Liver (tissue), 9 donors: Measurements from ENCODE around the gene ARHGAP6. TPM values are rescaled to one million over a fixed set of nuclear protein-coding genes. Genes with fewer than 3 reads are reported as not detected.

Experiments
- DNase-seq: peaks from one replicate; pipeline ENCODE4 v3.0.0-alpha.2; 2017; ENCODE audit warnings: low spot score
- H3K27ac ChIP-seq, 2 donors: one replicate each; pipeline ENCODE4 v1.7.0; 2013; ENCODE audit warnings: inconsistent platforms in 2 of 2, low read length in 2 of 2, control low read depth in 1 of 2, low read depth in 1 of 2, mild to moderate bottlenecking in 1 of 2
- H3K27me3 ChIP-seq, 4 donors: one replicate each; pipeline versions ENCODE4 v1.6.1 to v1.7.0; 2013; ENCODE audit warnings: low read length in 3 of 4, inconsistent platforms in 1 of 4, mild to moderate bottlenecking in 1 of 4, moderate library complexity in 1 of 4; ENCODE audit not compliant: control insufficient read depth in 4 of 4, insufficient read depth in 4 of 4
- H3K36me3 ChIP-seq, 4 donors: one replicate each; pipeline versions ENCODE4 v1.6.1 to v1.7.0; 2013; ENCODE audit warnings: low read length in 3 of 4, mild to moderate bottlenecking in 3 of 4, low read depth in 1 of 4, moderate library complexity in 1 of 4; ENCODE audit not compliant: control insufficient read depth in 4 of 4, insufficient read depth in 3 of 4
- H3K4me1 ChIP-seq, 4 donors: one replicate each; pipeline versions ENCODE4 v1.6.1 to v1.7.0; 2013; ENCODE audit warnings: low read length in 3 of 4, mild to moderate bottlenecking in 3 of 4, moderate library complexity in 1 of 4; ENCODE audit not compliant: control insufficient read depth in 4 of 4, insufficient read depth in 4 of 4
- H3K4me3 ChIP-seq, 3 donors: one replicate each; pipeline versions ENCODE4 v1.6.1 to v1.7.0; 2013; ENCODE audit warnings: low read length in 3 of 3, control low read depth in 1 of 3, low read depth in 1 of 3, mild to moderate bottlenecking in 1 of 3
- H3K9ac ChIP-seq, 2 donors: one replicate each; pipeline ENCODE4 v1.7.0; 2013; ENCODE audit warnings: low read length in 2 of 2, mild to moderate bottlenecking in 2 of 2, moderate library complexity in 2 of 2, control low read depth in 1 of 2, low read depth in 1 of 2
- H3K9me3 ChIP-seq, 4 donors: one replicate each; pipeline versions ENCODE4 v1.6.1 to v1.7.0; 2013; ENCODE audit warnings: low read length in 3 of 4; ENCODE audit not compliant: control insufficient read depth in 4 of 4
- ATF3 ChIP-seq: IDR thresholded peaks from 2 replicates; pipeline ENCODE4 v1.6.1; 2016; ENCODE audit warnings: antibody characterized with exemption
- CTCF ChIP-seq: fragments of 150-350 bp; IDR thresholded peaks from 2 replicates; pipeline ENCODE4 v1.5.1; 2017; ENCODE audit warnings: improper control_type of control experiment, low read depth, low read length; ENCODE audit not compliant: missing input control
- EGR1 ChIP-seq, 2 donors: IDR thresholded peaks; 2 replicates each; pipeline ENCODE4 v1.6.1; 2016 to 2018; ENCODE audit warnings: antibody characterized with exemption in 2 of 2, low read depth in 2 of 2
- FOXA1 ChIP-seq: IDR thresholded peaks from 2 replicates; pipeline ENCODE4 v1.6.1; 2016; ENCODE audit warnings: antibody characterized with exemption
- FOXA2 ChIP-seq: IDR thresholded peaks from 2 replicates; pipeline ENCODE4 v1.6.1; 2016; ENCODE audit warnings: antibody characterized with exemption
- GABPA ChIP-seq, 2 donors: IDR thresholded peaks in 1 of 2; conservative IDR thresholded peaks in 1 of 2; 2 replicates each; pipeline ENCODE4 v1.6.1; 2016; ENCODE audit warnings: antibody characterized with exemption in 2 of 2, mild to moderate bottlenecking in 1 of 2, moderate library complexity in 1 of 2
- HNF4A ChIP-seq, 2 donors: conservative IDR thresholded peaks; 2 replicates each; pipeline ENCODE4 v1.6.1; 2016; ENCODE audit warnings: antibody characterized with exemption in 2 of 2, mild to moderate bottlenecking in 2 of 2
- HNF4G ChIP-seq: IDR thresholded peaks from 2 replicates; pipeline ENCODE4 v1.6.1; 2016; ENCODE audit warnings: antibody characterized with exemption
- JUND ChIP-seq, 2 donors: IDR thresholded peaks; 2 replicates each; pipeline ENCODE4 v1.6.1; 2016; ENCODE audit warnings: antibody characterized with exemption in 2 of 2
- MAX ChIP-seq: IDR thresholded peaks from 2 replicates; pipeline ENCODE4 v1.6.1; 2016; ENCODE audit warnings: antibody characterized with exemption
- NR2F2 ChIP-seq: IDR thresholded peaks from 2 replicates; pipeline ENCODE4 v1.6.1; 2016; ENCODE audit warnings: antibody characterized with exemption
- RAD21 ChIP-seq, 2 donors: IDR thresholded peaks; 2 replicates each; pipeline ENCODE4 v1.6.1; 2016; ENCODE audit warnings: antibody characterized with exemption in 2 of 2, mild to moderate bottlenecking in 2 of 2
- REST ChIP-seq: IDR thresholded peaks from 2 replicates; pipeline ENCODE4 v1.6.1; 2016; ENCODE audit warnings: antibody characterized with exemption, mild to moderate bottlenecking
- RXRA ChIP-seq, 2 donors: IDR thresholded peaks; 2 replicates each; pipeline ENCODE4 v1.6.1; 2017 to 2018; ENCODE audit warnings: antibody characterized with exemption in 2 of 2, mild to moderate bottlenecking in 1 of 2
- SP1 ChIP-seq: IDR thresholded peaks from 2 replicates; pipeline ENCODE4 v1.6.1; 2018; ENCODE audit warnings: antibody characterized with exemption, mild to moderate bottlenecking
- TAF1 ChIP-seq: conservative IDR thresholded peaks from 2 replicates; pipeline ENCODE4 v1.6.1; 2016; ENCODE audit warnings: antibody characterized with exemption, mild to moderate bottlenecking
- YY1 ChIP-seq: IDR thresholded peaks from 2 replicates; pipeline ENCODE4 v1.6.1; 2016; ENCODE audit warnings: antibody characterized with exemption, mild to moderate bottlenecking
- ZBTB33 ChIP-seq: IDR thresholded peaks from 2 replicates; pipeline ENCODE4 v1.6.1; 2016; ENCODE audit warnings: antibody characterized with exemption
- WGBS: extraction: QIAGEN DNeasy Blood & Tissue Kit; methylation state at CpG from one replicate; pipeline ENCODE4 v1.1.7; 2013; 5-methylcytosine and 5-hydroxymethylcytosine counted together
- polyA plus RNA-seq, 2 donors: library from polyadenylated mRNA; stranded (reverse) in 1 of 2; unstranded in 1 of 2; fragments of 200-250 nt in 1 of 2; fragments of >200 nt in 1 of 2; fragmentation: Nextera tagmentation in 1 of 2; extraction: Ambion mirVana in 1 of 2; gene quantifications; one replicate each; pipeline versions ENCODE4 v1.2.1 to v1.2.3, GENCODE V29; 2013 to 2015
- total RNA-seq, 2 donors: library from RNA; depleted of rRNA; stranded (reverse); fragments of >200 nt; gene quantifications; one replicate each; pipeline ENCODE4 v1.2.3, GENCODE V29; 2014
- donor health status: healthy.
- donor health status: healthy.
- donor health status: healthy.
- donor health status: healthy.
- donor health status: healthy.

The ARHGAP6 gene
- total and polyA plus RNA-seq, 4 donors = 0.10 to 2.2 (median 0.65) TPM

GRCh38 chrX:11472879-11473278 is 192.8 kb downstream of the ARHGAP6 start:
- TF ChIP-seq MAX (no peak), HNF4G (no peak), HNF4A (conservative IDR thresholded peaks at IDR 0.05) (no peak), EGR1 (IDR thresholded peaks at IDR 0.05; ENCODE audit: low read depth in 2 of 2) (no peak), REST (no peak), JUND (IDR thresholded peaks at IDR 0.05) (no peak), RXRA (IDR thresholded peaks at IDR 0.05) (no peak), FOXA1 (no peak), SP1 (no peak), YY1 (no peak), CTCF (no peak), TAF1 (no peak), GABPA (IDR thresholded peaks at IDR 0.05 in 1 of 2, conservative IDR thresholded peaks at IDR 0.05 in 1 of 2) (no peak), ATF3 (no peak), NR2F2 (no peak), ZBTB33 (no peak), RAD21 (IDR thresholded peaks at IDR 0.05) (no peak), FOXA2 (no peak)
- WGBS = 89% methylated on average over 3 of the region's 3 CpGs
- no peak overlapping the region for H3K27ac ChIP-seq
- H3K9me3 ChIP-seq = peaks cover 0 to 2% (median 0%) of the 10 kb centered on the region in 4 donors
- no peak for DNase-seq
- H3K27me3 ChIP-seq = no peaks in the 10 kb centered on the region
- H3K36me3 ChIP-seq = no peaks in the 10 kb centered on the region
- H3K4me1 ChIP-seq = peaks cover 0 to 4% (median 0%) of the 10 kb centered on the region in 4 donors
- no peak overlapping the region for H3K9ac ChIP-seq
- no peak overlapping the region for H3K4me3 ChIP-seq
